Measurements from ENCODE around the gene KSR2. TPM values are rescaled to one million over a fixed set of nuclear protein-coding genes. Genes with fewer than 3 reads are reported as not detected.

Gene KSR2
- total RNA-seq, 2 donors from 2014 or later, result 1.2 to 1.3 TPM

DNA sequence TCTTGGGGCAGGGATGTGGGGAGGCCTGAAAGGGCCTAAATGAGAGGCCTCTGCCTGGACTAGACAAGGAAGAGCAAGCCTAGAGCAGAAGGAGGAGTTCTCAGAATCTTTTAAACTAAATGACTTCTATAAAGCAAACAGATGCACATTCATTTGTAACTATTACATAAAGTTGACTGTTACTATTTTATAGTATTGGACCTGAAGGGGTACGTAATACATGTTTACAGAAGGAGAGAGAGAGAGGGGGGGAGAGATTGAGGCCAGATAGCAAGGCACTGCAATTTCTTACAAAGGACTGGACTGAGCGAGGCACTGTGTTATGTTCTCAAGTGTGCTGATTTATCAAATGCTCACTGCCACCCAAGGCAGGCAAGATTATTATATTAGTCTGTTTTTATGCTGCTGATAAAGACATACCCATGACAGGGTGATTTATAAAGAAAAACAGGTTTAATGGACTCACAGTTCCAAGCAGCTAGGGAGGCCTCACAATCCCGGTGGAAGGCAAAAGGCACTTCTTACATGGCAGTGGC is 391.6 kb downstream of the KSR2 start:
- Histone ChIP-seq H3K27me3 (no peaks in the 10 kb centered on the region), H3K4me3 (no peak overlapping the region)
- DNase-seq, result no peak

DNA sequence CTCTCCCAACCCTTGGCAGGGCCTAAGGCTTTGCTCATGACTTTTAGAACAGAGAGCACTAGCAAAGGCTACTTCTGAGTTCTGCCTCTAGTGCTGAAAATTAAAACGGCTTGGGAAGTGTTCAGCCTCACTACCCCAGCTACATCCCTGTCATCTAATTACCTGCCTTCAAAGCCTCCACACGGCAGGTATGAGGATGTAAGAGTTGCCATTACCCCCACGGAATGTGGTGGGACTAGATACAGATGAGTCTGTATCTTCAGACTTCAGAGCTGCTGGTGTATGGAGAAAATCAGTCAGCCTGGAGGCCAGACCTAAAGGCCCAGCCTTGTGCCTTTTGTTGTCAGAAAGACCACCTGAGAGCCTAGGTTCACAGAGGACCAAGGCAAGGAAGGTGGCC is 392.7 kb downstream of the KSR2 start:
- Histone ChIP-seq H3K27me3 (no peaks in the 10 kb centered on the region), H3K27ac (no peak overlapping the region), H3K36me3 (no peaks in the 10 kb centered on the region), H3K9me3 (no peaks in the 10 kb centered on the region), H3K4me3 (no peak overlapping the region), H3K9ac (ENCODE audit: low read depth in 2 of 2, low read length in 2 of 2) (no peak overlapping the region), H3K4me1 (no peaks in the 10 kb centered on the region)
- DNase-seq, result no peak
- intact Hi-C loops (cut with DNase I), result no loop called here
- TF ChIP-seq, protein P1, sequence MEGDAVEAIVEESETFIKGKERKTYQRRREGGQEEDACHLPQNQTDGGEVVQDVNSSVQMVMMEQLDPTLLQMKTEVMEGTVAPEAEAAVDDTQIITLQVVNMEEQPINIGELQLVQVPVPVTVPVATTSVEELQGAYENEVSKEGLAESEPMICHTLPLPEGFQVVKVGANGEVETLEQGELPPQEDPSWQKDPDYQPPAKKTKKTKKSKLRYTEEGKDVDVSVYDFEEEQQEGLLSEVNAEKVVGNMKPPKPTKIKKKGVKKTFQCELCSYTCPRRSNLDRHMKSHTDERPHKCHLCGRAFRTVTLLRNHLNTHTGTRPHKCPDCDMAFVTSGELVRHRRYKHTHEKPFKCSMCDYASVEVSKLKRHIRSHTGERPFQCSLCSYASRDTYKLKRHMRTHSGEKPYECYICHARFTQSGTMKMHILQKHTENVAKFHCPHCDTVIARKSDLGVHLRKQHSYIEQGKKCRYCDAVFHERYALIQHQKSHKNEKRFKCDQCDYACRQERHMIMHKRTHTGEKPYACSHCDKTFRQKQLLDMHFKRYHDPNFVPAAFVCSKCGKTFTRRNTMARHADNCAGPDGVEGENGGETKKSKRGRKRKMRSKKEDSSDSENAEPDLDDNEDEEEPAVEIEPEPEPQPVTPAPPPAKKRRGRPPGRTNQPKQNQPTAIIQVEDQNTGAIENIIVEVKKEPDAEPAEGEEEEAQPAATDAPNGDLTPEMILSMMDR (IDR thresholded peaks at IDR 0.05), result no peak

More for the DNA sequence above, 391.6 kb downstream of the KSR2 start:
- TF ChIP-seq, protein P1 (IDR thresholded peaks at IDR 0.05), result no peak
- intact Hi-C loops (cut with DNase I), result no loop called here
- no peak overlapping the region for H3K9ac ChIP-seq (ENCODE audit: low read depth in 2 of 2, low read length in 2 of 2)
- no peak overlapping the region for H3K27ac ChIP-seq
- H3K9me3 ChIP-seq, result no peaks in the 10 kb centered on the region
- no peaks in the 10 kb centered on the region for H3K4me1 ChIP-seq
- no peaks in the 10 kb centered on the region for H3K36me3 ChIP-seq

DNA sequence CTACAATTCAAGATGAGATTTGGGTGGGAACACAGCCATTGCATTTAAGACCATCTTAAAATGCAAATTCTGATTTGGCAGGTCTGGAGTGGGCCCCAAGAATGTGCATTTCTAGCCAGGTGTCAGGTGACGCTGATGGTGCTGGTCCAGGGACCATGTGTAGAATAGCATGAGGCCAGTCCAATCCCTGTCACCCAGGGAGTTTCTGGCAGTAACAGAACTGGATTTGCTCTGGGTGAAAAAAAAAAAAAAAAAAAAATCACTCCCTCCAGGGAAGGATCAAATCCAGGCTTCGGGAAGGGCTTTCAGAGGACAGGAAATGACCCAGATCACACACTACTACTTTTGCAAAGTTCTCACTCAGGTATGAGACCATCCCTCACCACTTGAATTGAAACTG is 394.1 kb downstream of the KSR2 start:
- no peaks in the 10 kb centered on the region for H3K9me3 ChIP-seq
- H3K36me3 ChIP-seq, result no peaks in the 10 kb centered on the region
- no peak overlapping the region for H3K27ac ChIP-seq
- H3K4me3 ChIP-seq, result no peak overlapping the region
- intact Hi-C loops (cut with DNase I), result no loop called here
- TF ChIP-seq, protein P1 (IDR thresholded peaks at IDR 0.05), result no peak
- no peaks in the 10 kb centered on the region for H3K27me3 ChIP-seq
- H3K4me1 ChIP-seq, result no peaks in the 10 kb centered on the region
- H3K9ac ChIP-seq (ENCODE audit: low read depth in 2 of 2, low read length in 2 of 2), result no peak overlapping the region
- DNase-seq, result no peak

DNA sequence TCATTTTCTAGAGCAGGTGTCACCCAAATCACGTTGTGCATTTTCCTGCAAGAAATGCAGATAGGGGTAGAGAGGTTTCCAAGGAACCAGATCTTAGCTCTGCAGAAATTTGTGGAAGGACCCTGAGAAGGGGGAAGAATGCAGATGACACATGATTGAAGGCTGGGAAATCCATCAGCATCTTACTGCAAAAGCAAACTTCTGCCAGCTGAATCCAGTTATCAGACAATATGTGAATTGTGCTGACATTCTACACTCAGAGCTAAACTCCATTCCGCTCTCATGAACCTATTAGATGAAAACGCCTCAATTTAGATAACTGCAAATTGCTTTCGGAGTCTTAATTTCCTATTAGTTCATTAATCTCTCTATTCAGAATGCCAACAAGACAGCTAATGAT is 396.0 kb downstream of the KSR2 start:
- intact Hi-C loops (cut with DNase I), result no loop called here
- no peaks in the 10 kb centered on the region for H3K4me1 ChIP-seq
- no peaks in the 10 kb centered on the region for H3K9me3 ChIP-seq
- no peak overlapping the region for H3K9ac ChIP-seq (ENCODE audit: low read depth in 2 of 2, low read length in 2 of 2)
- DNase-seq, result no peak
- H3K4me3 ChIP-seq, result no peak overlapping the region
- H3K27ac ChIP-seq, result no peak overlapping the region
- TF ChIP-seq, protein P1 (IDR thresholded peaks at IDR 0.05), result no peak
- no peaks in the 10 kb centered on the region for H3K27me3 ChIP-seq
- no peaks in the 10 kb centered on the region for H3K36me3 ChIP-seq

DNA sequence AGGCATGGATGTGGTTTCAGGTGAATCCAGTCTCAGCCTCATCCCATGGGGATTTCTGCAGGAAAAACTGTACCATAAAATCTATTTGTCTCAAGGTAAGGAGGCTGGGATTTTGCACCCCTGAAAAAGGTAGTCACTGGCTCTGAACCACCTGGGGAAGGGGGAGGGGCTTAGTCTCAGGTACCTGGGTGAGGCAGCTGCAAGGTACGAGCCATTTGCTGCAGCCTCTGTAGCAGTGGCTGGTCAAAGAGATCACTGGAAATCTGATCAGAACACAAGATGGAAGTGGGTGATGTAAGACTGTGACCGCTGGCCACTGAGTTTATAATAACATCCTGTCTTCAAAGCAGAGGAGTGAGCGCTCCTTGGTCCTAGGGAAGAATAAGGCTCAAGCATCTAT is 397.5 kb downstream of the KSR2 start:
- Histone ChIP-seq H3K27ac (no peak overlapping the region), H3K4me3 (no peak overlapping the region), H3K4me1 (no peaks in the 10 kb centered on the region), H3K9me3 (no peaks in the 10 kb centered on the region), H3K27me3 (no peaks in the 10 kb centered on the region), H3K36me3 (no peaks in the 10 kb centered on the region), H3K9ac (ENCODE audit: low read depth in 2 of 2, low read length in 2 of 2) (no peak overlapping the region)
- no peak for DNase-seq
- intact Hi-C loops (cut with DNase I), result no loop called here
- TF ChIP-seq, protein P1 (IDR thresholded peaks at IDR 0.05), result no peak

Data from colonic mucosa (tissue), 4 donors.